ENCODE results near the gene AFF3. TPM values are rescaled to one million over a fixed set of nuclear protein-coding genes. Genes with fewer than 3 reads are reported as not detected.

The AFF3 gene
- total and polyA plus RNA-seq, 2 of the 13 experiments (the other 11 are each of a cell fraction or from before 2014, with no cell fraction given): not detected

DNA sequence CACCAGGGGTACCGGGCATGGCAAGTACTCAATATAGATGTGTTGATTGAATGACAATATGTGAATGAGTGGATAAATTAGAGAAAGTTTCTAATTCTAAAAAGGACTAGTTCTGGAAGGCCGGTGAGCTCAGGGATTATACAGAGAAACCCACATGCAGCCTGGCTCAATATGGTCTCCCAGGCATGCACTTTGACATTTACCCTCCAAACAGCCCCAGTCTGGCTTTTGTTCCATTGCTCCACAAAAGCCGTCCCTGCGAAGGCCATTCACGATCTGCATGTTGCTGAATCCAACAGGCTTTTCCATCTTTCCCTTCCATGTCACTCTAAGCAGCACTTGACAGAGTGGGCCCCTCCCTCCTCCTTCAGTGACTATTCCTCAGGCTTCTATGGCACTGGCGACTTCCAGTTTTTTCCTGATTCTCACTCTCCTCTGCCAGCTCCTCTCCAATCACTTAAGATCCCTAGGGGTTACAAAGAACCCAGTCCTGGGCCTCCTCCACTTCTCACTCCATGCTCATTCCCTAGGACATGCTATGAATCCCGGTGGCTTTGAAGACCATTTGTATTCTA, 266.7 kb downstream of the AFF3 start (continued):
- TF ChIP-seq, protein P1, sequence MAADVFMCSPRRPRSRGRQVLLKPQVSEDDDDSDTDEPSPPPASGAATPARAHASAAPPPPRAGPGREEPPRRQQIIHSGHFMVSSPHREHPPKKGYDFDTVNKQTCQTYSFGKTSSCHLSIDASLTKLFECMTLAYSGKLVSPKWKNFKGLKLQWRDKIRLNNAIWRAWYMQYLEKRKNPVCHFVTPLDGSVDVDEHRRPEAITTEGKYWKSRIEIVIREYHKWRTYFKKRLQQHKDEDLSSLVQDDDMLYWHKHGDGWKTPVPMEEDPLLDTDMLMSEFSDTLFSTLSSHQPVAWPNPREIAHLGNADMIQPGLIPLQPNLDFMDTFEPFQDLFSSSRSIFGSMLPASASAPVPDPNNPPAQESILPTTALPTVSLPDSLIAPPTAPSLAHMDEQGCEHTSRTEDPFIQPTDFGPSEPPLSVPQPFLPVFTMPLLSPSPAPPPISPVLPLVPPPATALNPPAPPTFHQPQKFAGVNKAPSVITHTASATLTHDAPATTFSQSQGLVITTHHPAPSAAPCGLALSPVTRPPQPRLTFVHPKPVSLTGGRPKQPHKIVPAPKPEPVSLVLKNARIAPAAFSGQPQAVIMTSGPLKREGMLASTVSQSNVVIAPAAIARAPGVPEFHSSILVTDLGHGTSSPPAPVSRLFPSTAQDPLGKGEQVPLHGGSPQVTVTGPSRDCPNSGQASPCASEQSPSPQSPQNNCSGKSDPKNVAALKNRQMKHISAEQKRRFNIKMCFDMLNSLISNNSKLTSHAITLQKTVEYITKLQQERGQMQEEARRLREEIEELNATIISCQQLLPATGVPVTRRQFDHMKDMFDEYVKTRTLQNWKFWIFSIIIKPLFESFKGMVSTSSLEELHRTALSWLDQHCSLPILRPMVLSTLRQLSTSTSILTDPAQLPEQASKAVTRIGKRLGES (CRISPR knock-in tag; IDR thresholded peaks at IDR 0.05; ENCODE audit: borderline replicate concordance): no peak
- TF ChIP-seq KLF12 (CRISPR knock-in tag; IDR thresholded peaks at IDR 0.05; ENCODE audit: borderline replicate concordance) (no peak), PATZ1 (CRISPR knock-in tag; IDR thresholded peaks at IDR 0.05) (no peak), ZNF24 (IDR thresholded peaks at IDR 0.05) (no peak)

- BruUV-seq (replicated peaks): no TSS peak
- H4K20me1 ChIP-seq (ENCODE audit: insufficient read depth, low read length): no peaks in the 10 kb centered on the region
- no peak overlapping the region for H3K4me3 ChIP-seq (replicated peaks in 1 of 3; ENCODE audit: insufficient read depth in 1 of 3, low read depth in 2 of 3, low read length in 3 of 3)
- no peaks in the 10 kb centered on the region for H3K79me2 ChIP-seq (ENCODE audit: insufficient read depth, low read length)
- H3K36me3 ChIP-seq (replicated peaks in 1 of 2; ENCODE audit: control insufficient read depth in 1 of 2, insufficient read depth in 2 of 2, low read length in 2 of 2): no peaks in the 10 kb centered on the region
- DNase-seq (ENCODE audit: low spot score) (no peak), ATAC-seq (no peak), FAIRE-seq (no peak)
- no peaks in the 10 kb centered on the region for H3K4me1 ChIP-seq (ENCODE audit: insufficient read depth, low read length)
- H3K9ac ChIP-seq (ENCODE audit: insufficient read depth, low read depth, low read length): no peak overlapping the region
- ChIA-PET POLR2A (no interaction called here), CTCF (ENCODE audit: low intra/inter-chr PET ratio, low total read pairs) (no interaction called here)
- H3K9me3 ChIP-seq (ENCODE audit: low read length): no peaks in the 10 kb centered on the region
- H3K27me3 ChIP-seq (ENCODE audit: control insufficient read depth in 1 of 2, insufficient read depth in 2 of 2, low read length in 2 of 2): no peaks in the 10 kb centered on the region; a peak in 1 of 5 replicates
- no peak overlapping the region for H3K4me2 ChIP-seq (ENCODE audit: low read depth, low read length)
- intact Hi-C loops (cut with micrococcal nuclease; ENCODE audit: unreplicated experiment): no loop called here
- in situ Hi-C loops (cut with HindIII; ENCODE audit: extremely low pct_ligation_motif_present, low pct_unique_long_range_greater_than_20kb): no loop called here
- no peak overlapping the region for H3K27ac ChIP-seq (ENCODE audit: extremely low read length, insufficient read depth, low read length)
- 35% methylated on average over 4 of the region's 4 CpGs for WGBS (ENCODE audit: low lambda C conversion rate)
- no peak overlapping the region for H2AFZ ChIP-seq (ENCODE audit: low read length)
- TF ChIP-seq ZNF24 (IDR thresholded peaks at IDR 0.05) (no peak), PRPF4 (IDR thresholded peaks at IDR 0.05; ENCODE audit: low read depth, low read length, poor library complexity, severe bottlenecking) (no peak), MED8 (CRISPR knock-in tag; IDR thresholded peaks at IDR 0.05; ENCODE audit: insufficient replicate concordance) (no peak), ZFP41 (CRISPR knock-in tag; IDR thresholded peaks at IDR 0.05; ENCODE audit: borderline replicate concordance) (no peak), SUZ12 (IDR thresholded peaks at IDR 0.05; ENCODE audit: low read depth, low read length) (no peak), ZNF747 (CRISPR knock-in tag; IDR thresholded peaks at IDR 0.05; ENCODE audit: borderline replicate concordance) (no peak)
- TF ChIP-seq, protein P2, sequence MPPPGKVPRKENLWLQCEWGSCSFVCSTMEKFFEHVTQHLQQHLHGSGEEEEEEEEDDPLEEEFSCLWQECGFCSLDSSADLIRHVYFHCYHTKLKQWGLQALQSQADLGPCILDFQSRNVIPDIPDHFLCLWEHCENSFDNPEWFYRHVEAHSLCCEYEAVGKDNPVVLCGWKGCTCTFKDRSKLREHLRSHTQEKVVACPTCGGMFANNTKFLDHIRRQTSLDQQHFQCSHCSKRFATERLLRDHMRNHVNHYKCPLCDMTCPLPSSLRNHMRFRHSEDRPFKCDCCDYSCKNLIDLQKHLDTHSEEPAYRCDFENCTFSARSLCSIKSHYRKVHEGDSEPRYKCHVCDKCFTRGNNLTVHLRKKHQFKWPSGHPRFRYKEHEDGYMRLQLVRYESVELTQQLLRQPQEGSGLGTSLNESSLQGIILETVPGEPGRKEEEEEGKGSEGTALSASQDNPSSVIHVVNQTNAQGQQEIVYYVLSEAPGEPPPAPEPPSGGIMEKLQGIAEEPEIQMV (CRISPR knock-in tag; IDR thresholded peaks at IDR 0.05; ENCODE audit: low read depth): no peak
- TF ChIP-seq, protein P3, sequence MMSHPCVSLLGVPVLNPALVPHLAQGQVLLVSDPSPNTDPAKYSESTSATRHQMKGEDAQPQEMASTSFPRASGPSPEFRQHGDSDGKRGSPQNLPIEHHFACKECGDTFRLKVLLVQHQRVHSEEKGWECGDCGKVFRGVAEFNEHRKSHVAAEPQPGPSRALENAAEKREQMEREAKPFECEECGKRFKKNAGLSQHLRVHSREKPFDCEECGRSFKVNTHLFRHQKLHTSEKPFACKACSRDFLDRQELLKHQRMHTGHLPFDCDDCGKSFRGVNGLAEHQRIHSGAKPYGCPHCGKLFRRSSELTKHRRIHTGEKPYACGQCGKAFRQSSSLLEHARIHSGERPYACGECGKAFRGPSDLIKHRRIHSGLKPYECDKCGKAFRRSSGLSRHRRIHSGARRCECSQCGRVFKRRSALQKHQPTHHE (CRISPR knock-in tag; IDR thresholded peaks at IDR 0.05; ENCODE audit: borderline replicate concordance): no peak
- TF ChIP-seq, protein P4, sequence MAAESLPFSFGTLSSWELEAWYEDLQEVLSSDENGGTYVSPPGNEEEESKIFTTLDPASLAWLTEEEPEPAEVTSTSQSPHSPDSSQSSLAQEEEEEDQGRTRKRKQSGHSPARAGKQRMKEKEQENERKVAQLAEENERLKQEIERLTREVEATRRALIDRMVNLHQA (CRISPR knock-in tag; IDR thresholded peaks at IDR 0.05): no peak
- TF ChIP-seq, protein P5, sequence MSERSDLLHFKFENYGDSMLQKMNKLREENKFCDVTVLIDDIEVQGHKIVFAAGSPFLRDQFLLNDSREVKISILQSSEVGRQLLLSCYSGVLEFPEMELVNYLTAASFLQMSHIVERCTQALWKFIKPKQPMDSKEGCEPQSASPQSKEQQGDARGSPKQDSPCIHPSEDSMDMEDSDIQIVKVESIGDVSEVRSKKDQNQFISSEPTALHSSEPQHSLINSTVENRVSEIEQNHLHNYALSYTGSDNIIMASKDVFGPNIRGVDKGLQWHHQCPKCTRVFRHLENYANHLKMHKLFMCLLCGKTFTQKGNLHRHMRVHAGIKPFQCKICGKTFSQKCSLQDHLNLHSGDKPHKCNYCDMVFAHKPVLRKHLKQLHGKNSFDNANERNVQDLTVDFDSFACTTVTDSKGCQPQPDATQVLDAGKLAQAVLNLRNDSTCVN (CRISPR knock-in tag; IDR thresholded peaks at IDR 0.05; ENCODE audit: borderline replicate concordance): no peak
Observed at GRCh38 chr2:99868260-99868659, 274.1 kb downstream of the AFF3 start.

All from HepG2 (cell line).